BJ (cell line): ENCODE results near the gene NUTM2F. TPM values are rescaled to one million over a fixed set of nuclear protein-coding genes. Genes with fewer than 3 reads are reported as not detected.
"Not testable (repeated sequence)": the region's sequence is repeated elsewhere in the genome, so short reads cannot be mapped to it uniquely, and the experiment has no call there.

ENCODE experiments used
- CTCF ChIA-PET: fragments of 350-600 bp; formaldehyde crosslinking; extraction: SDS; loops from one replicate; lab custom pipeline; 2021; ENCODE audit warnings: antibody characterized with exemption, inconsistent platforms; lab: Yijun Ruan, JAX
- POLR2A ChIA-PET: fragments of 300-600 bp; sonication (Branson Sonifier 250); formaldehyde crosslinking; extraction: SDS; loops from one replicate; lab custom pipeline; 2021; ENCODE audit warnings: antibody characterized with exemption; lab: Charles Lee
- DNase-seq: peaks from one replicate; pipeline ENCODE4 v3.0.0-alpha.2; 2011; ENCODE audit warnings: low read depth
- H3K27me3 ChIP-seq: 2 replicates; pipeline ENCODE4 v1.6.0; 2011; ENCODE audit warnings: low read length; ENCODE audit not compliant: control insufficient read depth, insufficient read depth
- H3K36me3 ChIP-seq: 2 replicates; pipeline ENCODE4 v1.5.1; 2011; ENCODE audit warnings: low read length; ENCODE audit not compliant: control insufficient read depth, insufficient read depth
- H3K4me3 ChIP-seq: 2 replicates; pipeline ENCODE4 v1.5.1; 2011; ENCODE audit warnings: low read depth, mild to moderate bottlenecking, control low read depth, low read length
- polyA plus RNA-seq: library from polyadenylated mRNA; depleted of rRNA; stranded (reverse); fragments of >200 nt; gene quantifications from 2 replicates; pipeline ENCODE4 v1.2.3, GENCODE V29; 2011

NUTM2F gene
- polyA plus RNA-seq, 1 experiment = not detected

DNA sequence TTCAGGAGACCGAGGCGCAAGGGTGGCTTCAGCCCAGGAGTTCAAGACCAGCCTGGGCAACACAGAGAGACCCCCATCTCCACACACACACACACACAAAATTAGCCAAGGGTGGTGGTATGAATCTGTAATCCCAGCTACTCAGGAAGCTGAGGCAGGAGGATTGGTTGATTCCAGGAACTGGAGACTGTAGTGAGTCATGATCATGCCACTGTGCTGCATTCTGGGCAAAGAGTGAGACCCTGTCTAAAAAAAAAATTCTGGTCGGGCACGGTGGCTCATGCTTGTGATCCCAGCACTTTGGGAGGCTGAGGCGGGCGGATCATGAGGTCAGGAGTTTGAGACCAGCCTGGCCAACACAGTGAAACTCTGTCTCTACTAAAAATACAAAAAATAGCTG, 11.2 kb upstream of the NUTM2F start:
- DNase-seq, H3K4me3 ChIP-seq, H3K27me3 ChIP-seq, POLR2A ChIA-PET, H3K36me3 ChIP-seq, CTCF ChIA-PET: not testable (repeated sequence)

DNA sequence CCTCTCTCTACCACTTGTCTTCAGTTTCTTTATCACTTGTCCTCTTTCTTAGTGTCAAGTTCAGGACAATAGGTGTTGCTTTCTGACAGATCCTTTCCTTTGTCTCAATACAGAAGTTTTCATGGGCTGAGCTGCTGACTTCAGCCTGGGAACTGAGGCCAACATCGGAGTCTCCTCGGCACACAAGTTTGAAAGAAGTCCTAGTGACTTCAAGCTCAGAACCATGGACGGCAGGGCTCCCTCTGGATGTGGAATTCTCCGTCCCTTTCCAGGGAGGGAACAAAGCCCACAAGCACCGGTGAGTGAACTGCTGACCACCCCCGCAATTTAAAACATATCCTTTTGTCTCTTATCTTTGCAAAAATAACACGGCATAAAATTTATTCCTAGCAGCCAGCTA, 10.3 kb upstream of the NUTM2F start:
- H3K4me3 ChIP-seq, CTCF ChIA-PET, DNase-seq, POLR2A ChIA-PET, H3K36me3 ChIP-seq, H3K27me3 ChIP-seq: not testable (repeated sequence)

DNA sequence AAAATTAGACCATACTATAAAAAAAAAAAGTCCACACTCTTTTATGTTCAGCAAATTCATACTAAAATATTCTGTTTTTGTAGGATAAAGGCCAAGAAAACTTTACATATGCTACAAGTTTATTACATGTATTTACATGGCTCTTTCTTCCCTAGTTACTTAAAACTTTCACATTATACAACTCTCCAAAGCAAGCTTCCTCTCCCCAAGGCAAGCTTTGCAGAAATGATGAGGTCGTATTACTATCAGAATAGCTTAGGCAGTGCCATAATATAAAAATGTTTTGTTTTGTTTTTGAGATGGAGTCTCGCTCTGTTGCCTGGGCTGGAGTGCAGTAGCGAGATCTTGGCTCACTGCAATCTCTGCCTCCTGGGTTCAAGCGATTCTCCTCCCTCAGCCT, 8.0 kb upstream of the NUTM2F start:
- H3K36me3 ChIP-seq, H3K4me3 ChIP-seq, DNase-seq, H3K27me3 ChIP-seq, CTCF ChIA-PET, POLR2A ChIA-PET: not testable (repeated sequence)

GRCh38 chr9:94325583-94325982, 2.9 kb downstream of the NUTM2F start:
- CTCF ChIA-PET, POLR2A ChIA-PET, H3K4me3 ChIP-seq, H3K27me3 ChIP-seq, H3K36me3 ChIP-seq, DNase-seq: not testable (repeated sequence)

- H3K4me3 ChIP-seq, H3K36me3 ChIP-seq, POLR2A ChIA-PET, H3K27me3 ChIP-seq, CTCF ChIA-PET, DNase-seq: not testable (repeated sequence)
Measured at GRCh38 chr9:94323153-94323798, 5.2 kb downstream of the NUTM2F start.

- DNase-seq, H3K27me3 ChIP-seq, H3K4me3 ChIP-seq, CTCF ChIA-PET, H3K36me3 ChIP-seq, POLR2A ChIA-PET: not testable (repeated sequence)
Measured at GRCh38 chr9:94322342-94322940, 6.0 kb downstream of the NUTM2F start.

DNA sequence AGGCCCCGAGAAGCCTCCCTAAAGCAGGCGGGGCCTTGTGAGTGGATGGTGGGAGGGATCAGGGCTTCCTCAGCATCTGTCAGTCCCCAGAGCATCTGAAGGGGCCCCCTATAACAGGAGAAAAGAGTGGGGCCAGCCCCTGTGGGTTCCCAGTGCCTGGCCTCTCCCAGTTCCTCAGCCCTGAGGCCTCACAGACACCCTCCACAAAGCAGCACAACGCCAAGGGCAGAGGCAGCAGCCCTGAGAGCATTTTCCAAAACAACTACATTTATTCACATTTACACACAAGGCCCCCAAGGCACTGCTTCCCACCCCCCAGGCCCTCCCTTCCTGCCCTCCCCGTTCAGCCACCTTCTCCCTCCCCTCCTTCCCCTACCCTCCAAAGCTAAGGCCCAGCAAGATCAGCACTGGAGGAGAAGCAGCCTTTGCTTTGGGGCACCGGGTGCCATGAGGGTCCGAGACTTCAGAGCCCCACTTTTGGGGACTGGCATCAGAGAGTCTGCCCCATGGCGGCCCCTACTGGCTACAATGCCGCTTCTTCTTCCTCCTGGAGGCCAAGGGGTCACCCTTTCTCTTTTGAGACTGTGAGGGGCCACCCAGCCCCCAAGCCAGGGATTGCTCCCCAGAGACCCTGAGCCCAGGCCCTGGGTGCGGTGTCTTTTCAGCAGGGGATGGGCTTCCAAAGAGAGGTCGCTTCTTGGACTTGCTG, 10.3 kb downstream of the NUTM2F start:
- CTCF ChIA-PET, H3K36me3 ChIP-seq, POLR2A ChIA-PET, DNase-seq, H3K4me3 ChIP-seq, H3K27me3 ChIP-seq: not testable (repeated sequence)

- H3K27me3 ChIP-seq, H3K36me3 ChIP-seq, CTCF ChIA-PET, DNase-seq, POLR2A ChIA-PET, H3K4me3 ChIP-seq: not testable (repeated sequence)
Measured at GRCh38 chr9:94316236-94316635, 12.2 kb downstream of the NUTM2F start.

DNA sequence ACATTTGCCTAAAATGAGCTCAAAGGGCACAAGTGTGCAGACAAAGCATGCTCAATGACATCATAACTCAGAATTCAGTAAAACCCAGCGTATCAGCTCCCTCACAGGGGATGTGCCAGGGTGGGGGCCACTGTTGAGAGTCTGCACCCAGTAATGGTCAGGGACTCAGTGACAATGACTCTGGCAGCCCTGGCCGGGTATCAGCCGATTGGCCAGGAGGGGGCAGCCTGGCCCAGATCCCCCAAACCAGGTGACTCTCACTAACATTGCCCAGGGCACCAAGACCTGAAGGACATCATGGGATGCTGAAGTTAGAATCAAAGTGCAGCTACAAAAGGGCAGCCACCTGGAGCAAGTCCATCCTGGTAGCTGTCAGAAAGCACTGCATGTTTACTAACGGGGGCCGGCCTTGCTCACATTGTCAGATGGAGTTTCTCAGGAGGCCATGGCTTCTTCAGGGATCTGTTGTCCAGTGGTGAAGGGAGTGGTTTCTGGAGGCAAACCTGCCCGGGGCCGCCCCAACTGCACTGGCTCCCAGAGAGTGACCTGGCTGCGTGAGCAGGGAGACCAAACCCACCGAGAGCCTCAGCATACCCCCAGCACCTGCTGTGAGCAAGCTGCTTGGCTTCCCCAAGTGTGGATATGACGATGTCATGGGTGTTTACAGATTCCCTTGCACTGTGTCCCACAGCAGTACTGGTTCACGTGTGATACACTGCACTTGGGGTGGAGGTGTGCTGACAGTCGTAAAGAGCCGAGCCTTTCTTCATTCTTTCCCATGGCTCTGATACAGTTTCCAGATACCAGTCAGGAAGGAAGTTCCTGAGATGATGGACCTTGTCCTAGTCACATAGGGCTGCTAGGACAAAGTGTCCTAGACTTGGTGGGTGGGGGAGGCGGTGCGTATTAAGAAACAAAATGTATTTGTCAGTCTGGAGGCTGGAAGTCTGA, 13.1 kb downstream of the NUTM2F start:
- H3K36me3 ChIP-seq, DNase-seq, H3K27me3 ChIP-seq, POLR2A ChIA-PET, CTCF ChIA-PET, H3K4me3 ChIP-seq: not testable (repeated sequence)
